GM13977 (cell line): ENCODE measurements around the gene SMYD5.

Experiments
- DNase-seq: peaks from one replicate; pipeline ENCODE4 v3.0.0; 2012; ENCODE audit warnings: low spot score
- CTCF ChIP-seq: IDR thresholded peaks from 2 replicates; pipeline ENCODE4 v1.5.1; 2012; ENCODE audit warnings: mild to moderate bottlenecking, control low read depth; ENCODE audit not compliant: insufficient read depth; ENCODE audit errors: extremely low read depth, missing control alignments
- in situ Hi-C: fragments of 300-500 bp; cut with MboI; formaldehyde crosslinking; loops from one replicate; pipeline ENCODE4 v1.12.0; 2022; ENCODE audit warnings: low sequenced_read_pairs, low pct_unique_long_range_greater_than_20kb, mixed read lengths, inconsistent platforms; ENCODE audit not compliant: unreplicated experiment

Gene SMYD5

DNA sequence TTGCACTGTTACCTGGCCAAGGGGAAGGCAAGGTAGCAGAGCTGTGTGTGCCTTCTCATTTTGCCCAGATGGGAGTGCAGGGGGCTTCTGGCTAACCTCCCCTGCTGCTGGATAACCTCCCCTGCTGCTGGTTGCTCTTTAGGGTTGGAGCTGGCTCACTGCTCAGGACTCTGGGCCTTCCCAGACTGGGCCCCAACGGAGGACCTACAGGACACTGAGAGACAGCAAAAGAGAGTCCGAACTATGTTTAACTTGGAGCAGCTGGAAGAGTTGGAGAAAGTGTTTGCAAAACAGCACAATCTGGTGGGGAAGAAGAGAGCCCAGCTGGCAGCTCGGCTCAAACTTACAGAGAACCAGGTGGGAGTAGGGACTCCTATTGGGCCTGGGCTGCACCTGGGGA lies 5.8 kb upstream of the SMYD5 start:
- TF ChIP-seq CTCF = no peak
- DNase-seq = no peak
- in situ Hi-C loops = no loop called here

- no peak for DNase-seq
- TF ChIP-seq CTCF = no peak
- in situ Hi-C loops = no loop called here
Measured at GRCh38 chr2:73210019-73210418, 4.0 kb upstream of the SMYD5 start.

DNA sequence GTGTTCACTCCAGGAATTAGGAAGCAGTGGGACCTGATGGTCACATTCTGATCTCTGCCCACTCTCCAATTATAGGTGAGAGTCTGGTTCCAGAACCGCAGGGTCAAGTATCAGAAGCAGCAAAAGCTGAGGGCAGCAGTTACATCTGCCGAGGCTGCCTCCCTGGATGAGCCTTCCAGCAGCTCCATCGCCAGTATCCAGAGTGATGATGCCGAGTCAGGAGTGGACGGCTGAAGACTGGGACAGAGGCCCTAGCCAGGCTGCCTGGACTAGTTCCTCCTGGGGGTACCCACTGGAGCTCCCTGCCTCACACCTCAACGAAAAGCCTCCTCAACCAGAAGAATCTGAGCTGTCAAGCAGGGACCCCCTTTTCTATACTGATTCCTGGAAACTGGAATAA lies 3.3 kb upstream of the SMYD5 start:
- no peak for DNase-seq
- in situ Hi-C loops = no loop called here
- TF ChIP-seq CTCF = no peak

- DNase-seq = no peak
- in situ Hi-C loops = no loop called here
- no peak for TF ChIP-seq CTCF
Measured at GRCh38 chr2:73212098-73212447, 2.0 kb upstream of the SMYD5 start.

DNA sequence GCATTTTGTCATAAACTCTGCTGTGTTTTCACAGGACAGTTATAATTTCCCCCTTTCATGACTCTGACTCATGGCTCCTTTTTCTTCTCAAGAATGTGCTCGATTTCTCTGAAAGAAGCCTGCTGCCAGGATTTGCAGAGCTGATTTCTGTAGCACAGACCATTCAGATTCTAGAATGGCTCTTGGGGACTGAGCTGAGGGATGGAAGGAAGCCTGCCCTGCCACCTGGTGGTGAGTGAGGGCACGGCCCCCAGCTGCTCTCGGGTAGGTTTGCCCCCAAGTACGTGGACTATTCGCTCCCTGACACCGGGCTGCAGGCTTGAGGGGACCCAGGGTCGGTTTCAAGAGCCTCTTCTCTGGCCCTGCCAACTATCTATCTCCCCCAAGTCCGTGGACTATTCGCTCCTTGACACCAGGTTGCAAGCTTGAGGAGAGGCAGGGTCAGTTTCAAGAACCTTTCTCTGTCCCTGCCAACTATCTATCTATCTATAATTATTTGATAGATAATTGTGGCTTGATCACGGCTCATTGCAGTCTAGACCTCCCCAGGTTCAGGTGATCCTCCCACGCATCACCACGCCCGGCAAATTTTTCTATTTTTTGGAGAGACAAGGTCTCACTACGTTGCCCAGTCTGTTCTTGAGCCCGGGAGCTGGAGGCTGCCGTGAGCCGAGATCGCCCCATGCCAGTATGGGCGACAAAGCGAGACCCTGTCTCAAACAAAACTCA lies 1.4 kb upstream of the SMYD5 start:
- peak; percentile 86 for DNase-seq
- peak; percentile 94 for TF ChIP-seq CTCF
- in situ Hi-C loops = no loop called here

DNA sequence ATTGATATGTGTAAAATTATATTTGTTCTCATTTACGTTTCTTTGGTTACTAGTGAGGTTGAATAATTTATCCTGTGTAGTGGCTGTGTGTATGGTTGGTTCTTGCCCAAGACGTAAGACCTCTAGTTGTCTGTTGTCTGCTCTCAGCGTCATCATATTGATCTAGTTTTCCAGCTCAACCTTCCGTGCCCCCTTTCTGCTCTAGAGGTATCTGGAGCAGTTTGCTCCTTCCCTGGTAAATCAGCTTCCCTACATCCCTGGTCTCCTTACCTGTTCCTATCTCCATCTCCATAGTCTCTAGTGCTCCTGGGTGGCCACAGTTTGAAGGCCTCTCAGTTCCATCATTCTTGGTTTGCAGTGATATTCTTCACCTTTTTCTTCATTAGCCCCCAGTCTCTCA lies 1.2 kb downstream of the SMYD5 start:
- DNase-seq = no peak
- in situ Hi-C loops = no loop called here
- TF ChIP-seq CTCF = no peak
